ENCODE data around the gene CLCNKB. TPM values are rescaled to one million over a fixed set of nuclear protein-coding genes. Genes with fewer than 3 reads are reported as not detected.

Gene CLCNKB
- total and polyA plus RNA-seq, 2 of the 4 experiments (the other 2 are of a cell fraction): 0.09 TPM; not detected in 1

- Histone ChIP-seq H3K9ac (ENCODE audit: low read depth, low read length) (no peak overlapping the region), H4K20me1 (ENCODE audit: insufficient read depth, low read length) (0 out of 2 replicates have a peak, but pooled peaks cover 4% of the 10 kb centered on the region), H2AK9ac (replicated peaks; ENCODE audit: low read depth, low read length, poor library complexity) (peak overlapping the region; percentile 73), H3K79me1 (ENCODE audit: low read depth in 1 of 2, low read length in 2 of 2) (no peaks in the 10 kb centered on the region), H2AK5ac (ENCODE audit: low read depth, low read length) (no peak overlapping the region), H3K18ac (ENCODE audit: low read depth, low read length) (no peak overlapping the region), H4K5ac (ENCODE audit: low read depth, low read length) (no peak overlapping the region), H3K27me3 (ENCODE audit: control insufficient read depth, insufficient read depth, low read length) (peaks cover 2% of the 10 kb centered on the region; the same call in 1 of the 2 replicates), H4K91ac (ENCODE audit: insufficient read depth, low read depth, low read length) (no peak overlapping the region), H3K4ac (ENCODE audit: low read depth, low read length) (no peak overlapping the region), H2BK15ac (ENCODE audit: low read depth, low read length) (no peak overlapping the region), H2BK20ac (ENCODE audit: low read depth, low read length) (no peak overlapping the region), H2BK5ac (ENCODE audit: low read depth, low read length, poor library complexity, severe bottlenecking) (no peak overlapping the region), H4K8ac (ENCODE audit: low read depth in 2 of 2, low read length in 2 of 2) (no peak overlapping the region), H3K27ac (ENCODE audit: insufficient read depth, low read length) (no peak overlapping the region), H3K14ac (replicated peaks; ENCODE audit: low read depth, low read length) (no peak overlapping the region), H3K9me1 (ENCODE audit: insufficient read depth, low read length) (no peaks in the 10 kb centered on the region; the same call in 1 of the 2 replicates), H3K4me3 (ENCODE audit: insufficient read depth, low read depth, low read length) (no peak overlapping the region), H3K4me2 (ENCODE audit: low read depth, low read length) (no peak overlapping the region), H3K36me3 (ENCODE audit: control insufficient read depth, insufficient read depth, low read length) (no peaks in the 10 kb centered on the region), H3K56ac (ENCODE audit: extremely low read depth, insufficient read depth, low read length) (no peak overlapping the region), H3K23ac (ENCODE audit: low read depth, low read length) (no peak overlapping the region), H3K4me1 (ENCODE audit: control insufficient read depth, insufficient read depth, low read length) (peaks cover 9% of the 10 kb centered on the region), H3K9me3 (ENCODE audit: control insufficient read depth, insufficient read depth, low read length) (no peaks in the 10 kb centered on the region), H2AFZ (replicated peaks; ENCODE audit: low read length, poor library complexity) (peak overlapping the region; percentile 74), H2BK120ac (ENCODE audit: low read depth, low read length) (no peak overlapping the region)
- ChIA-PET POLR2A (ENCODE audit: unreplicated experiment) (no interaction called here), CTCF (interaction anchor here (0.8 kb wide), 1 partner anchor 231 kb away, joined by 3 read pairs; no protein-coding TSS in a partner anchor)
- dilution Hi-C loops (cut with HindIII; ENCODE audit: low sequenced_read_pairs, unreplicated experiment): no loop called here
- peak; percentile 97 for TF ChIP-seq CTCF (conservative IDR thresholded peaks at IDR 0.05; ENCODE audit: low read depth, low read length)
- TF ChIP-seq RCOR1 (IDR thresholded peaks at IDR 0.05; ENCODE audit: insufficient replicate concordance, low read length): no peak
- peak; percentile 98 for TF ChIP-seq SMC3 (IDR thresholded peaks at IDR 0.05; ENCODE audit: low read depth, low read length)
- TF ChIP-seq FOS (IDR thresholded peaks at IDR 0.05; ENCODE audit: low read depth, low read length): no peak
- TF ChIP-seq RAD21 (IDR thresholded peaks at IDR 0.05; ENCODE audit: low read length): peak; percentile 98
- 0 out of 2 replicates have a peak, but pooled peaks have one; percentile 23 for TF ChIP-seq POLR2A (IDR thresholded peaks at IDR 0.05; ENCODE audit: low read depth, low read length)
- ATAC-seq (ENCODE audit: low read depth) (peak; percentile 79), DNase-seq (peak; percentile 67)
- intact Hi-C loops (cut with micrococcal nuclease): loop anchor here (1.0 to 5.0 kb wide), 3 partner anchors 24 to 217 kb away; no protein-coding TSS in a partner anchor
- BruUV-seq (replicated peaks): no TSS peak
- in situ Hi-C loops (cut with MboI; ENCODE audit: low sequenced_read_pairs): no loop called here
- no CpG with 5 or more reads among the region's 4 CpGs for WGBS, 2 experiments (ENCODE audit: extremely low coverage in 2 of 2, insufficient read length in 1 of 2)
Observed at GRCh38 chr1:16009030-16009460, 34.5 kb upstream of the CLCNKB start.
